HUES64 (cell line): ENCODE data around the gene DBP.

Experiments used
- H3K27ac ChIP-seq: 2 replicates; pipeline ENCODE4 v1.7.0; 2013; ENCODE audit warnings: low read depth, low read length, inconsistent platforms
- H3K27me3 ChIP-seq: 2 replicates; pipeline ENCODE4 v1.6.1; 2013; ENCODE audit warnings: mild to moderate bottlenecking, low read length; ENCODE audit not compliant: insufficient read depth
- H3K36me3 ChIP-seq: 2 replicates; pipeline ENCODE4 v1.6.1; 2013; ENCODE audit warnings: mild to moderate bottlenecking, low read length; ENCODE audit not compliant: insufficient read depth
- H3K4me1 ChIP-seq: 2 replicates; pipeline ENCODE4 v1.6.1; 2013; ENCODE audit warnings: mild to moderate bottlenecking, low read length, moderate library complexity; ENCODE audit not compliant: insufficient read depth
- H3K4me3 ChIP-seq: 2 replicates; pipeline ENCODE4 v1.5.1; 2013; ENCODE audit warnings: mild to moderate bottlenecking, low read length, moderate library complexity
- H3K9ac ChIP-seq: 2 replicates; pipeline ENCODE4 v1.6.1; 2013; ENCODE audit warnings: mild to moderate bottlenecking, low read depth, low read length
- H3K9me3 ChIP-seq: 2 replicates; pipeline ENCODE4 v1.6.1; 2013; ENCODE audit warnings: low read depth, low read length; ENCODE audit not compliant: insufficient read depth
- WGBS: fragments of 150-250, 120-280 bp; methylation state at CpG from one replicate; pipeline ENCODE4 v1.1.7; 2013; ENCODE audit warnings: missing lambda C conversion rate; 5-methylcytosine and 5-hydroxymethylcytosine counted together

DBP gene

GRCh38 chr19:48587387-48587786 lies 49.8 kb downstream of the DBP start:
- Histone ChIP-seq H3K27me3 (no peaks in the 10 kb centered on the region), H3K27ac (no peak overlapping the region), H3K36me3 (no peaks in the 10 kb centered on the region), H3K4me3 (no peak overlapping the region), H3K9ac (no peak overlapping the region), H3K4me1 (peaks cover 4% of the 10 kb centered on the region), H3K9me3 (no peaks in the 10 kb centered on the region)
- WGBS: 89% methylated on average over 3 of the region's 3 CpGs

- Histone ChIP-seq H3K4me1 (peaks cover 4% of the 10 kb centered on the region), H3K9ac (no peak overlapping the region), H3K36me3 (no peaks in the 10 kb centered on the region), H3K27me3 (no peaks in the 10 kb centered on the region), H3K9me3 (no peaks in the 10 kb centered on the region), H3K27ac (no peak overlapping the region), H3K4me3 (no peak overlapping the region)
- 95% methylated on average over 1 of the region's 2 CpGs for WGBS
Observed at GRCh38 chr19:48582168-48582567, 55.0 kb downstream of the DBP start.
